ENCODE data around the gene SPAG16. TPM values are rescaled to one million over a fixed set of nuclear protein-coding genes. Genes with fewer than 3 reads are reported as not detected.
"Not testable (repeated sequence)": the region's sequence is repeated elsewhere in the genome, so short reads cannot be mapped to it uniquely, and the experiment has no call there.

The SPAG16 gene
- total RNA-seq, 1 donor, result 35.2 TPM

DNA sequence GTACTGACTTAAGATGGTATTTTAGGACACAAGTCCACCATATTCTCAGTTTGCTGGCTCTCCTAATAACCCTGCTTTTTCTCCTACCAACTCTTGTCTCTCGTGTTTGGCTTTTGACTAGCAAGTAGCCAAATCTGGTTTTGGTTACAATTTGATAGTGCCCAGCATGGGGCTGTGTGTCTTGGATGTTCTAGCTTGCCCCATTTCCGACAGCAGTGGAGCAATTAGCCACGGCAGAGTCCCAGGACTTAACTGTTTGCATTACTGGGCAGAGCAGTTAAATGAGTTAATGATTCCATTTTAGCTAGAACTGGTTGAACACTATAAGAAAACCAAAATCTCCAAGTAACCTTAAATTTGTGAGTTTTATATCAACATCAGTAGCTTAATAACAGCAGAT is 18.6 kb upstream of the SPAG16 start:
- no peak for DNase-seq (ENCODE audit: low read depth)
- H3K4me3 ChIP-seq (ENCODE audit: low read depth, low read length), result no peak overlapping the region
- TF ChIP-seq, protein P1, sequence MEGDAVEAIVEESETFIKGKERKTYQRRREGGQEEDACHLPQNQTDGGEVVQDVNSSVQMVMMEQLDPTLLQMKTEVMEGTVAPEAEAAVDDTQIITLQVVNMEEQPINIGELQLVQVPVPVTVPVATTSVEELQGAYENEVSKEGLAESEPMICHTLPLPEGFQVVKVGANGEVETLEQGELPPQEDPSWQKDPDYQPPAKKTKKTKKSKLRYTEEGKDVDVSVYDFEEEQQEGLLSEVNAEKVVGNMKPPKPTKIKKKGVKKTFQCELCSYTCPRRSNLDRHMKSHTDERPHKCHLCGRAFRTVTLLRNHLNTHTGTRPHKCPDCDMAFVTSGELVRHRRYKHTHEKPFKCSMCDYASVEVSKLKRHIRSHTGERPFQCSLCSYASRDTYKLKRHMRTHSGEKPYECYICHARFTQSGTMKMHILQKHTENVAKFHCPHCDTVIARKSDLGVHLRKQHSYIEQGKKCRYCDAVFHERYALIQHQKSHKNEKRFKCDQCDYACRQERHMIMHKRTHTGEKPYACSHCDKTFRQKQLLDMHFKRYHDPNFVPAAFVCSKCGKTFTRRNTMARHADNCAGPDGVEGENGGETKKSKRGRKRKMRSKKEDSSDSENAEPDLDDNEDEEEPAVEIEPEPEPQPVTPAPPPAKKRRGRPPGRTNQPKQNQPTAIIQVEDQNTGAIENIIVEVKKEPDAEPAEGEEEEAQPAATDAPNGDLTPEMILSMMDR (IDR thresholded peaks at IDR 0.05; ENCODE audit: insufficient read depth, low read length), result no peak

DNA sequence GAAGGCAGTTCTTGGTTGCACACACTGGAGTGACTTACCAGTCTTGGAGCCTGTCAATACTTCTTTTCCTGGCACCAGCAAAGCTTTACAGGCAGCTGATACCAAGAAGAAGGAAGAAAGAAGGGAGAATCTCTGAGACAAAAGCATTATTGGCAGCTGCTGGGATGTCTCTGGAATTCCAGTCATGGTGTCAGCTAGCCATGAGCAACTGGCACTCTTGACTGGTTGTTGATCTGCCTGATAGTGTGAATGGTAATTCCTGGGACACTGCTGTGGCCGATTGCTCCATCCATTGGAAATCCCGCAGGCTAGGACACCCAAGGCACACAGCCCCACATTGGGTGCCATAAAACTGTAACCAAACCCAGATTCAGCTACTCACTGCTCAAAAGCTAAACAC is 17.8 kb upstream of the SPAG16 start:
- no peak for DNase-seq (ENCODE audit: low read depth)
- TF ChIP-seq, protein P1 (IDR thresholded peaks at IDR 0.05; ENCODE audit: insufficient read depth, low read length), result no peak
- H3K4me3 ChIP-seq (ENCODE audit: low read depth, low read length), result no peak overlapping the region

DNA sequence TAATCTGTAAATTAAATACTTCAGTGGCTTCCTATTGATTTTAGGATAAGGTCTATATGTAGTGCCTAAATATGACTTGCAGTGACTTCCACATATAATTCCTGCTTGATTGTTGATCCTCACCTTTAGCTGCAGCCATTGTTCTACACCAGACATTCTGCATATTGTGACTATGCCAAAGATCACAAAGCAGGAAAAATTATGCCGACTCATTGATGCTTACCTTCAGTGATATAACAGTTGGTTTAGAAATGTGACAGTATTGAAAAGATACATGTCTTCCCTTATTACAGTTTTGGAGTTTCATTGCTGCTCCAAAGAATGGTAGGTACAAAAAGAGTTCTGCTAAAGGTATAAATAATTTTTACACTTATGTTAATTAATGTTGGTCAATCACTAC is 12.3 kb upstream of the SPAG16 start:
- no peak overlapping the region for H3K4me3 ChIP-seq (ENCODE audit: low read depth, low read length)
- TF ChIP-seq, protein P1 (IDR thresholded peaks at IDR 0.05; ENCODE audit: insufficient read depth, low read length), result no peak
- no peak for DNase-seq (ENCODE audit: low read depth)

DNA sequence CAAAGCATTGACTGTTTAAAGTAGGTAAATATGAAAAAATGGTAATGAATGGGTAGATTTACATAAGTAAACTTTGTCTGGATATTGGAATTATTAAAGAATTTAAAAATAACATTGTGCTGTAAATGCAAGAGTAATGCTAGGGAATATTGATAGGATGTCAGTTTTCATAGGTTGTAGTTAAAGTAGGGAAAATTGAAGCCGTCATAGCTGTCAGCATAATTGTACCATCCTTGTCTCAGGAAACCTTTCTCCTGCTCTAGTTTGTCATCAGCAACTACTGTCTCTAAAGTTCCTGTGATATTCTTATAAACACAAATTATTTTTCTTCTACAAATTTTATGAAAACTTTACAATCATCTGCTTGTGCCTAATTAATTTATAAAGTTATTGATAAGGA is 10.1 kb upstream of the SPAG16 start:
- no peak overlapping the region for H3K4me3 ChIP-seq (ENCODE audit: low read depth, low read length)
- TF ChIP-seq, protein P1 (IDR thresholded peaks at IDR 0.05; ENCODE audit: insufficient read depth, low read length), result no peak
- DNase-seq (ENCODE audit: low read depth), result no peak

DNA sequence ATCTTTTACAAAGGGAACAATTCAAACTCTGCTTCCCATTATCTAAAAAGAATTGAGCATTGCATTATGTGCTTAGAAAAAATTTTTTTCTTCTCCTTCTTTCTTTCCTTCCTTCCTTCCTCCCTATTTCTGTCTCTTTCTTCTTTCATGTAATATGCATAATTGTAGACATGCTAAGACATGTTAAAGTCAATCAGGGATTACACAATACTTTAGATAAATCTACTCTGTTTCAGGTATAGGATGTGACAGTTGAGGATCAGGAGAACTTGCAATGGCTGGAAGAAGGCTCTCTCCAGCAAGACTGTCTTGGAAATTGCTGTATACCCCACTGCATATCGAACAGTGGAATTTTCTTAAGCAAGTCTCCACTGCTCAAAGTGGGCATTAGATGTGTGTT is 9.0 kb upstream of the SPAG16 start:
- no peak for DNase-seq (ENCODE audit: low read depth)
- no peak overlapping the region for H3K4me3 ChIP-seq (ENCODE audit: low read depth, low read length)
- TF ChIP-seq, protein P1 (IDR thresholded peaks at IDR 0.05; ENCODE audit: insufficient read depth, low read length), result no peak

DNA sequence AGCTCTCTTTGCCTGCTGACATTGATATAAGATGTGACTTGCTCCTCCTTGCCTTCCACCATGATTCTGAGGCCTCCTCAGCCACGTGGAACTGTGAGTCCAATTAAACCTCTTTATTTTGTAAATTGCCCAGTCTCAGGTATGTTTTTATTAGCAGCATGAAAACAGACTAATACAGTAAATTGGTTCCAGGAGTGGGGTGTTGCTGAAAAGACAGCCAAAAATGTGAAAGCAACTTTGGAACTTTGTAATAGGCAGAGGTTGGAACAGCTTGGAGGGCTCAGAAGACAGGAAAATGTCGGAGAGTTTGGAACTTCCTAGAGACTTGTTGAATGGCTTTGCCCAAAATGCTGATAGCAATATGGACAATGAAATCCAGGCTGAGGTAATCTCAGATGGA is 7.1 kb upstream of the SPAG16 start:
- not testable (repeated sequence) for DNase-seq (ENCODE audit: low read depth); H3K4me3 ChIP-seq (ENCODE audit: low read depth, low read length)

DNA sequence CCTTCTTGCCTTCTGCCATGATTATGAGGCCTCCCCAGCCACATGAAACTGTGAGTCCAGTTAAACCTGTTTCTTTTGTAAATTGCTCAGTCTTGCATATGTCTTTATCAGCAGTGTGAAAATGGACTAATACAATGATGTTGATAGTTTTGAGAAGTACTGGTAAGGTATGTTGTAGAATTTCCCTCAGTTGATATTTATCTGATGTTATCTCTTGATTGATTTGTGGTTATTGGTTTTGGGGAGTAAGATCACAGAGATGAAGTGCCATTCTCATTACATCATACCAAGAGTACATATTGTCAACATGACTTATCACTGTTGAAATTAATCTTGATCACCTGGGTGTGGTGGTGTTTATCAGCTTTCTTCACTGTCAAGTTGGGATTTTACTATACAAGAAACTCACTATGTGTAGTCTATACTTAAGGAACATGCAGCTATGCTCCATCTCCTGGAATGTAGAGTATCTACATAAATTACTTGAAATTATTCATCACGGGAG is 5.1 kb upstream of the SPAG16 start:
- peak; percentile 21 for DNase-seq (ENCODE audit: low read depth)

More for the DNA sequence above, 5.1 kb upstream of the SPAG16 start:
- no peak overlapping the region for H3K4me3 ChIP-seq (ENCODE audit: low read depth, low read length)
- TF ChIP-seq, protein P1 (IDR thresholded peaks at IDR 0.05; ENCODE audit: insufficient read depth, low read length), result no peak
